Skin of body (tissue), 2 donors: ENCODE data around the gene BEST2. TPM values are rescaled to one million over a fixed set of nuclear protein-coding genes. Genes with fewer than 3 reads are reported as not detected.
"Not testable (repeated sequence)": the region's sequence is repeated elsewhere in the genome, so short reads cannot be mapped to it uniquely, and the experiment has no call there.

Source experiments
- DNase-seq: peaks from one replicate; lab custom pipeline; 2025; lab: John Stamatoyannopoulos, UW
- total RNA-seq: library from RNA; depleted of rRNA; stranded (reverse); fragments of >200 nt; gene quantifications from one replicate; pipeline ENCODE4 v1.2.3, GENCODE V29; 2014

The BEST2 gene
- total RNA-seq, 1 donor from 2014 or later = 0.99 TPM

DNA sequence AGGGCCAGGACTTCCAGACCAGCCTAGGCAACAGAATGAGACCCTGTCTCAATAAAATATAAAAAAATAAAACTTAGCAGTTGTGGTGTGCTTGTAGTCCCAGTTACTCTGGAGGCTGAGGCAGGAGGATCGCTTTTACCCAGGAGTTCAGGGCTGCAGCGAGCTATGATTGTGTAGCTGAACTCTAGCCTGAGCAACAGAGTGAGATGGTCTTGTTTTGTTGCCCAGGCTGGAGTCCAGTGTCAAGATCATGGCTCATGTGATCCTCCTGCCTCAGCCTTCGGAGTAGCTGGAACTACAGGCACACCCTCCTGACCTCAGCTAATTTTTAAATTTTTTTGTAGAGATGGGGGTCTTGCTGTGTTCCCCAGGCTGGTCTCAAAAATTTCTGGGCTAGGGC, 35.4 kb downstream of the BEST2 start:
- DNase-seq = no peak

DNA sequence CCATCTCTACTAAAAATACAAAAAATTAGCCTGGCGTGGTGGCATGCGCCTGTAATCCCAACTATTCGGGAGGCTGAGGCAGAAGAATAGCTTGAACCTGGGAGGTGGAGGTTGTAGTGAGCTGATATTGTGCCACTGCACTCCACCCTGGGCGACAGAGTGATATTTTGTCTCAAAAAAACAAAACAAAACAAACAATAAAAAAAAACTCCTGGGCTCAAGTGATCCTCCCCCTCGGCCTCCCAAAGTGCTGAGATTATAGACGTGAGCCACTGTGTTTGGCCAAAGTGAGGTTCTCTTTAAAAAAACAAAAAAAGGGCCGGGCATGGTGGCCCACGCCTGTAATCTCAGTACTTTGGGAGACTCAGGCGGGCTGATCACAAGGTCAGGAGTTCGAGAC, 35.9 kb downstream of the BEST2 start:
- no peak for DNase-seq

DNA sequence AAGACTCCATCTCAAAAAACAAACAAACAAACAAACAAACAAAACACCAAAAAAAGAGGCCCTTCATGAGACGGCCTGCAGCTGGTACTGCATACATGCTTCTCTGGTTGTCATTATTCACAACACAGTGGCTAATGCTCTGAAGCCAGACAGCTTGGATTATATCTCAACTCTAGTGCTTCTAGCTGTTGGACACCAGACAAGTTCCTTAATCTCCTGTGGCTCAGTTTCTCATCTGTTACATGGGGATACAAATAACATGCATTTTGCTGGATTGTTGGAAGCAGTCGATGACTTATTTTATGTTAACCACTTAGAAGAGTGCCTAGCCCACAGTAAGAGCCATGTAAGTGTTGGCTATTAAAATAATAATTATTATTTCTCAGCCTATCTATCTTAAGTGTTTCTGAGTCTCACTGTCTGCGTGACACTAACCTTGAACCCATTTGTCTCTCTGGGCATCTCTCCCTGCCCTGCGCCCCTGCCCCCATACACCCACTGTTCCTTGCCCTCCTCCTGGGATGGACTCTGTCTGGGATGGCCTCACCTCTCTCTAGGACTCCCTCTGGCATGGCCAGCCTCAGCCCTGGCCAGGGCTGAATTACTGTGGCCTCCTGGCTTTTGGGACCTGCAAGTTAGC, 36.6 kb downstream of the BEST2 start:
- DNase-seq = peak; percentile 81

DNA sequence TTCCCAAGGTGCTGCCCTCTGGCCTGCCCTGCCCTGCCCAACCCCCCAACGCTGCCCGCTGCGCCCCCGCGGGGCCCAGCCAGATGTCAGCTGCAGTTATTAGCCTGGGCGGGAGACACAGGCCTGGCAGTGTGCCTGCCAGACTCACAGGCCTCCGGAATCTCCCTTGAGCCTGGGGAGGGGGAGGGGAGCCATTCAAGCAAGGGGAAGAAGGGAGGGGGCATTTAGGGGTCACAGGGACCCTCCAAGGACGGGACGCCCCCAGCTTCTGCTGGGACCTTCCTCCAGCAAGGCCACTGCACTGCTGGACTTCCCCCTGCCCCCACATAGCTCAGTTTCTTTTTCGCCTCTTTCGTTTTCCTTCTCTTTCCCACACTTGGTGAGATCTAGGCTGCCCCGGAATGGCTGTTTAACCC, 37.1 kb downstream of the BEST2 start:
- DNase-seq = peak; percentile 61

DNA sequence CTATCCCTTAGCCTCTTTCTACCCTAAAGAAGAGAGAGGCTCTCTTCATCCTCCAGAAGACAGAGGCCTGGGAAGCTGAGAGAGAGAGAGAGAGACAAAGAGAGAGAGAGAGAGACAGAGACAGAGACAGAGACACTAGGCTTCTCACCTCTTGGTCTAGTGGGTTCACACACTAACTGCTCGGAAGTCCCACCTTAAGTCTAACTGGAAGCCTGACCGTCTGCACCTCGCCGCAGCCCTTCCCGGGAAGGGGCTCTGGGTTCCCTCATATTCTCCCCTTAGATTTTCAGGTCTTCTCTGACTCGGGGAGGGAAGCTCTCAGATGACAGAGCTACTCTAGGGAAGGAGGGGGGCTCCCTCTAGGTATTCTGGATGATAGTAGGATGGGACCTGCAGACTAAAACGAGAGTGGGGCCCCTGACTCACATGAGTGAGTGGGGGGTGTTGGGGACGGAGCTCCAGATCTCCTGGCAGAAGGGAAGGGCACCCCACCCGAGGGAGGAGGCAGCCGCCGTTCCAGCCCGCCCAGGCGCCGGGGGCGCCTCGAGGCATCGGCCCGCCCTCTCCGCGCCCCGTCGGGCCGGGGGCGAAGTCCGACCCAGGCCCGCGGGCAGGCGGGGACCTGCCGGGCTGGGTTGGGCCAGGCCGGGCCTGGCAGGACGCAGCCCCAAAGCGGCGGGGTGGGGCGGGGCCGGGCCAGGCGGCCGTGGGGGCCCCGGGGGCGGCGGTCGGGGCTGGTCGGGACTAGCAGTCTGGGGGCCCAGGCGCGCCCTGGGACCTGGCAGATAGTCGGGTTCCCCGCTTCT, 37.7 kb downstream of the BEST2 start:
- DNase-seq = peak; percentile 40

GRCh38 chr19:12789904-12790619, 38.5 kb downstream of the BEST2 start:
- peak; percentile 85 for DNase-seq

- no peak for DNase-seq
Measured at GRCh38 chr19:12790628-12791344, 39.2 kb downstream of the BEST2 start.

GRCh38 chr19:12791345-12792050, 39.9 kb downstream of the BEST2 start, which contains the start of gene JUNB:
JUNB (plus strand) TSS chr19:12791486; CDS start chr19:12791772, 286 bp downstream.
- peak; percentile 94 for DNase-seq

- DNase-seq = peak; percentile 22
Measured at GRCh38 chr19:12792051-12792852, 40.7 kb downstream of the BEST2 start.

- DNase-seq = no peak
Measured at GRCh38 chr19:12792853-12793289, 41.3 kb downstream of the BEST2 start.

DNA sequence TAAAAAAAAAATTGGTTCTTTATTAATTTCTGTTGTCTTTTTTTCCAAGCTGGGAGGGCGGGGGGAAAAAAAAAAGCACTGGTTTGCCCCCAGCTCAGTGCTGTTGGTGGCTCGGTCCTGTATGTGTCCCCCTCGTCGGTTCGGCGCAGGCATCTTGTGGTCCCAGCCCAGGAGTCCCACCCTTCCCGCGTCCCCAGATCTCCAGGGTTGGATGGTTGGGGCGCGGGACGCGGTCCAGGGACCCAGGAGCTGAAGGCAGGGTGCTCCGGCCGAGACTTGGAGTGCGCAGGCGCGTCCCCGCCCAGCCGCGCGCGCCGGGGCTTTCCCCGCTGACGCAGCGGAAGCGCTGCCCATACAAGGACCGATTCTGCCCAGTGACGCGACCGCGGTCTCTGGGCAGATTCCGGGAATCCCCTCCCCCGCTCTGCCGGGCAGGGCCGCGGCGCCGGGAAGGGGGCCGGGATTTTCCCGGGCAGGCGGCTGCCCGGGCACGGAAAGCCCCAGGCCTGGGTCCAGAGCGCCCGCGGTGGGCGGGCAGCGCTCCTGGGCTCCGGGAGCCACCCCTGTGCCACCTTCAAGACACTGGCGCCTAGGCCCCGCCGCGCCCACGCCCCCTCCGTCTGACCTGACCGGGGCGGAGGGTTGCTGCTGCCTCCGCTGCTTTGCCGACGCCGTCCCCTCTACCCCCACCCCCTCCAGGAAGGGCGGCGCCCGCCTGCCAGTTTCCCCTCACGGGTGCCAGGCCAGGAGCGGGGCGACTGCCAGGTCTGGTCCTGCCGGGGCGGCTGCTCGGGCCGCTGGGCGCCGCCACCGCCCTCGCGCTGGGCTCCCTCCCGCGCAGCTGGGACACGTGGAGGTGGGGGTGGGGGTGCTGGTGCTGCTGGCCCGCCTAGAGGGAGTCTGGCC, 42.0 kb downstream of the BEST2 start:
- DNase-seq = peak; percentile 94

DNA sequence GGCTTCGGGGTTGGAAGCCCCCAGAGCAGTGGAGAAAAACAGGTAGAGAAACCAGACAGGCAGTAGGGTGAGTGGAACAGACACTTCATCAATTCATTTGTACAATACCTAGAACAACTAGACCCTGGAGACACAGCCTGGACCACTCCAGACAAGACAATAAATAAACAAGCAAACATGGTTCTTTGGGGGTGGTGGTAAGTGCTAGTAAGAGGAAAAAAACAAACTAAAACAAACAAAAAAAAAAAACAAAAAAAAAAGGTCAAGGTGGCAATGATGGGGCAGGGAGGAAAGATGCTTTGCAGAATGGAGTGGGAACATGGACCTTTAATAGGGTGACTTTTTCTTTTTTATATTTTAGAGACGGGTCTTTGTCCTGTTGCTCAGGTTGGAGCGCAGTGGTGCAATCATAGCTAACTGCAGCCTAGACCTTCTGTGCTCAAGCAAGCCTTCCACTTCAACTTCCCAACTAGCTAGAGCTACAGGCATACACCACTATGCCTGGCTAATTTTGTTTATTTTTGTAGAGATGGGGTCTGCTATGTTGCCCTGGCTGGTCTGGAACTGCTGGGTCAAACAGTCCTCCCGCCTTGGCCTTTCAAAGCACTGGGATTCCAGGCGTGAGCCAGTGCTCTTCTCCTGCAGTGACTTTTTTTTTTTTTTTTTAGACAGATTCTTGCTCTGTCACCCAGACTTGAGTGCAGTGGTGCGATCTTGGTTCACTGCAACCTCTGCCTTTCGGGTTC, 42.8 kb downstream of the BEST2 start:
- DNase-seq = no peak

- DNase-seq = no peak
Measured at GRCh38 chr19:12794971-12795381, 43.4 kb downstream of the BEST2 start.

DNA sequence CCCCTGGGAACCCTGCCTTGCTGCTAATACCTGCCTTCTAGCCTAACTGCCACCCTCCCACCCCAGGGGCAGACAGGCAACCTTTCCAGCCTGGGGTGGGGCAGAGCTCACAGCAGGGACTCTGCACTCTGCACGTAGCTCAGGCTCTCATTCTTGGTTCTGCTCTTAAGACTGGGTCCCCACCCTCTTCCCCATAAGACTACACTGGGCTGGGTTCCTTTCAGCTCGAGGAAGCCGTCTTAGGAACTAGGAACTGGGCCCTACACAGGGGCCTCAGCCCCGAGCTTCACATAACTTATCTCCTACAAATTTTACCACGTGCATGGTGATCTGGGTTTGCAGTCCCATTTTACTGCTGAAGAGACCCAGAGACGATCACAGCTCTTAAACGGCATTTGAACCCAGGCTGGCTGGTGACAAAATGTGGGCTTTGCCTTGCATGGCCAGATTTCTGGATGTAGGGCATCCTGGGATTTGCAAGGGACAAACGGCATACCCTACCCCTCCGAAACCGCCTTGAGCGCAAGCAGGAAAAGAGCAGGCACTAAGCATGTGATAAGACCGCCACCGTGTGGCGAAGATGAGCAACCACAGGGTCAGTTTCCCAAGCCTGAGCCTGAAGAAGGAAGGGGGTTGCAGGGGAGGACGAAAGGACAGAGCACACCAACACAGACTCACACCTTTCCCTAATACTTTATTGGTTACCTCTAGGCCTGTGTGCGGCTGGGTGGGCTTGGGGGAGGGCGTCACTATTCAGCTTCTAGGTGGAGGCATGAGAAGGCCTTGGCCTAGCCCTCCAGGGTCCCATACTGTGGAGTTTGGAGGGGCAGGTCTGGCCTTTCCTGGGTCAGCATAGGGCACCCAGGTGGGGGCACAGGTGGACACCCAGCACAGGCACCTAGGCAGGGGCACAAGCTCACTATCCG, 44.8 kb downstream of the BEST2 start:
- DNase-seq = peak; percentile 83

DNA sequence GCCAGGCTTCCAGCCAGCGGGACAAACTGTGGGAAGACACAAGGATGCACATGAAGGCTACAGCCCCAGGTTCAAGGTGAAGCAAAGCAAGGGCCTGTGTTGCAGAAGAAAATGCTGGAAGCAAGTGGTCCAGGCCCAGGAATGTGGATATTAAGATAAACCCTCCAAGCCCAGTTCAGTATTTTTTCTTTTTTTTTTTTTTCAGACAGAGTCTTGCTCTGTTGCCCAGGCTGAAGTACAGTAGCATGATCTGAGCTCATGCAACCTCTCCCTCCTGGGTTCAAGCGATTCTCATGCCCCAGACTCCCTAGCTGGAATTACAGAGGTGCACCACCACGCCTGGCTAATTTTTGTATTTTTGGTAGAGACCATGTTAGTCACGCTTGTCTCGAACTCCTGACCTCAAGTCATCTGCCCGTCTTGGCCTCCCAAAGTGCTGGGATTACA, 45.6 kb downstream of the BEST2 start:
- DNase-seq = no peak

GRCh38 chr19:12797607-12798006, 46.0 kb downstream of the BEST2 start:
- DNase-seq = not testable (repeated sequence)
